ENCODE measurements around the gene OR6C2. TPM values are rescaled to one million over a fixed set of nuclear protein-coding genes. Genes with fewer than 3 reads are reported as not detected.

Gene OR6C2
- total RNA-seq (2022; extraction: Qiagen RNA extraction; ENCODE audit: low read depth), result not detected in 5 replicates

GRCh38 chr12:55443776-55444175 lies at the start of gene OR6C2:
OR6C2 (plus strand) TSS chr12:55444076; CDS start chr12:55452214, 8,138 bp downstream.

DNA sequence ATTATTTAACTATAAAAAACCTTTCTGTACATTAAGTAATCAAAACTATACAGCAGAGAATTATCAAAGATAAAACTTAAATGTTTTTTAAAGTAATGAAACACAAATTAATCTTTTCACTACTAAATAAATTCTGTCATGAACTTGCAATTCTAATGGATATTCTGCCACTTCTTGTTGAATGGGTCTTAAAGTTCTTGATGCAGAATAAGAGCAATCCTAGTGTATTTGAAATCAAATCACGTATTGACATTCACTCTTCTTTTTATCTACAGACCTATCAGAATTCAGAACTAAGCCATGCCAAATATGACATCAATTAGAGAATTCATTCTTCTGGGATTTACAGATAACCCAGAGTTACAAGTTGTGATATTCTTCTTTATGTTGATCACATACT lies 43.6 kb upstream of the OR6C2 start, which contains the start of gene OR6C65:
Gene OR6C65, plus strand, starts transcription at position 301 of the 400 bp plus-strand sequence. Its CDS starts 0 bp downstream, at position 301.

DNA sequence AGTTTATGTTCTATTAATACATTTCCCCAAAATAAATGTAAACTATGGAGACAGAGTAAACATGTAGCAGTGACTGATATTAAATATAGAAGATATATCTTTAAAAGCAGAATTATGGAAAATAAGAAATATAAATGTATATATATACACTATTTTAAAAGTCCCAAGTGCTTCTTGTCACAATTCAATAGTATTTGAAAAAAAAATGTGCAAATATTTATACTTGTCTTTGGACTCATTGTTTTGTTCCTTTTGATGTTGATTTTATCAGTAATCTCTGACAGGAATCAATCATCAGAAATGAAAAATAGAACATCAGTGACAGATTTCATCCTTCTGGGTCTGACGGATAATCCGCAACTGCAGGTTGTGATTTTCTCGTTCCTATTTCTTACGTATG lies 17.9 kb upstream of the OR6C2 start, which contains the start of gene OR6C76:
Gene OR6C76, plus strand, starts transcription at position 301 of the 400 bp plus-strand sequence. Its CDS starts 0 bp downstream, at position 301.

GRCh38 chr12:55470088-55470829 lies 26.4 kb downstream of the OR6C2 start, which contains the start of gene OR6C70:
OR6C70 (minus strand) TSS chr12:55470138; CDS start chr12:55470138, 0 bp downstream.

GRCh38 chr12:55492078-55492477 lies 48.2 kb downstream of the OR6C2 start, which contains the start of gene OR6C68:
OR6C68 (plus strand) TSS chr12:55492378; CDS start chr12:55492378, 0 bp downstream.

Other genes with a start within 250 kb of the OR6C2 start
- not detected in 5 replicates for gene OR10A7, start 223.1 kb upstream of the OR6C2 start, total RNA-seq (2022; extraction: Qiagen RNA extraction; ENCODE audit: low read depth)
- gene OR6C74, start 199.5 kb upstream of the OR6C2 start, total RNA-seq (2022; extraction: Qiagen RNA extraction; ENCODE audit: low read depth), result not detected in 5 replicates
- not detected in 5 replicates for gene OR6C6, start 147.5 kb upstream of the OR6C2 start, total RNA-seq (2022; extraction: Qiagen RNA extraction; ENCODE audit: low read depth)
- gene OR6C1, start 129.7 kb upstream of the OR6C2 start, total RNA-seq (2022; extraction: Qiagen RNA extraction; ENCODE audit: low read depth), result not detected in 5 replicates
- gene OR6C3, start 113.3 kb upstream of the OR6C2 start, total RNA-seq (2022; extraction: Qiagen RNA extraction; ENCODE audit: low read depth), result not detected in 5 replicates
- not detected in 5 replicates for gene OR6C75, start 81.1 kb upstream of the OR6C2 start, total RNA-seq (2022; extraction: Qiagen RNA extraction; ENCODE audit: low read depth)
- gene OR6C65, start 43.5 kb upstream of the OR6C2 start, total RNA-seq (2022; extraction: Qiagen RNA extraction; ENCODE audit: low read depth), result not detected in 5 replicates
- gene OR6C76, start 17.8 kb upstream of the OR6C2 start, total RNA-seq (2022; extraction: Qiagen RNA extraction; ENCODE audit: low read depth), result not detected in 5 replicates
- not detected in 5 replicates for gene OR6C70, start 26.1 kb downstream of the OR6C2 start, total RNA-seq (2022; extraction: Qiagen RNA extraction; ENCODE audit: low read depth)
- not detected in 5 replicates for gene OR6C68, start 48.3 kb downstream of the OR6C2 start, total RNA-seq (2022; extraction: Qiagen RNA extraction; ENCODE audit: low read depth)
- not detected in 5 replicates for gene OR6C4, start 105.5 kb downstream of the OR6C2 start, total RNA-seq (2022; extraction: Qiagen RNA extraction; ENCODE audit: low read depth)
- gene OR2AP1, start 128.4 kb downstream of the OR6C2 start, total RNA-seq (2022; extraction: Qiagen RNA extraction; ENCODE audit: low read depth), result not detected in 5 replicates
- gene OR10P1, start 192.8 kb downstream of the OR6C2 start, total RNA-seq (2022; extraction: Qiagen RNA extraction; ENCODE audit: low read depth), result not detected in 5 replicates